ENCODE results near the gene EHD4.

DNA sequence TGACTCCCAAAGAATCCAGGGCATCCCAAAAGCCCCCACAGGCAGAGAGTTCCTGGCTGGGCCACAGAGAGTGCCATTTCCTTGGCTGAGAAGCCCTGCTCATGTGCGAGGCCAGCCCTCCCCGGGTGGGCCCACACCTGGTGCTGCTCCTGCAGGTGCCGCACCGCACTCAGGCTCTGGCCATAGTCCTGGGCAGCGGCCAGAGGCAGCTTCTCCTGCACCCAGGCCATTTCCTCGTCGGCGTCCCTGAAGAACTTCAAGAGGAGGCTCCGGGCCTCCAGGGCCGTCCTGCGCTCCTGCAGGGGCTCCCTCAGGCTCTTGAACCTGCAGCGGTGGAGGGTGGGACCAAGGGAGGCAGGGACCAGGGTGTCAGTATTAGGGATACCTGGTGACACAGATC lies 115.6 kb downstream of the EHD4 start:
- TF ChIP-seq, protein P1, sequence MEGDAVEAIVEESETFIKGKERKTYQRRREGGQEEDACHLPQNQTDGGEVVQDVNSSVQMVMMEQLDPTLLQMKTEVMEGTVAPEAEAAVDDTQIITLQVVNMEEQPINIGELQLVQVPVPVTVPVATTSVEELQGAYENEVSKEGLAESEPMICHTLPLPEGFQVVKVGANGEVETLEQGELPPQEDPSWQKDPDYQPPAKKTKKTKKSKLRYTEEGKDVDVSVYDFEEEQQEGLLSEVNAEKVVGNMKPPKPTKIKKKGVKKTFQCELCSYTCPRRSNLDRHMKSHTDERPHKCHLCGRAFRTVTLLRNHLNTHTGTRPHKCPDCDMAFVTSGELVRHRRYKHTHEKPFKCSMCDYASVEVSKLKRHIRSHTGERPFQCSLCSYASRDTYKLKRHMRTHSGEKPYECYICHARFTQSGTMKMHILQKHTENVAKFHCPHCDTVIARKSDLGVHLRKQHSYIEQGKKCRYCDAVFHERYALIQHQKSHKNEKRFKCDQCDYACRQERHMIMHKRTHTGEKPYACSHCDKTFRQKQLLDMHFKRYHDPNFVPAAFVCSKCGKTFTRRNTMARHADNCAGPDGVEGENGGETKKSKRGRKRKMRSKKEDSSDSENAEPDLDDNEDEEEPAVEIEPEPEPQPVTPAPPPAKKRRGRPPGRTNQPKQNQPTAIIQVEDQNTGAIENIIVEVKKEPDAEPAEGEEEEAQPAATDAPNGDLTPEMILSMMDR (optimal IDR thresholded peaks at IDR 0.05 in 1 of 3, IDR thresholded peaks at IDR 0.05 in 1 of 3, conservative IDR thresholded peaks at IDR 0.05 in 1 of 3; ENCODE audit: extremely low read depth in 1 of 3, insufficient read depth in 2 of 3, low read length in 3 of 3): no peak
- TF ChIP-seq EZH2 (IDR thresholded peaks at IDR 0.05; ENCODE audit: low read length): no peak
